ENCODE results near the gene SLC48A1. TPM values are rescaled to one million over a fixed set of nuclear protein-coding genes. Genes with fewer than 3 reads are reported as not detected.

Gene SLC48A1
- total RNA-seq, 1 experiment from 2014 or later: 20.0 TPM

DNA sequence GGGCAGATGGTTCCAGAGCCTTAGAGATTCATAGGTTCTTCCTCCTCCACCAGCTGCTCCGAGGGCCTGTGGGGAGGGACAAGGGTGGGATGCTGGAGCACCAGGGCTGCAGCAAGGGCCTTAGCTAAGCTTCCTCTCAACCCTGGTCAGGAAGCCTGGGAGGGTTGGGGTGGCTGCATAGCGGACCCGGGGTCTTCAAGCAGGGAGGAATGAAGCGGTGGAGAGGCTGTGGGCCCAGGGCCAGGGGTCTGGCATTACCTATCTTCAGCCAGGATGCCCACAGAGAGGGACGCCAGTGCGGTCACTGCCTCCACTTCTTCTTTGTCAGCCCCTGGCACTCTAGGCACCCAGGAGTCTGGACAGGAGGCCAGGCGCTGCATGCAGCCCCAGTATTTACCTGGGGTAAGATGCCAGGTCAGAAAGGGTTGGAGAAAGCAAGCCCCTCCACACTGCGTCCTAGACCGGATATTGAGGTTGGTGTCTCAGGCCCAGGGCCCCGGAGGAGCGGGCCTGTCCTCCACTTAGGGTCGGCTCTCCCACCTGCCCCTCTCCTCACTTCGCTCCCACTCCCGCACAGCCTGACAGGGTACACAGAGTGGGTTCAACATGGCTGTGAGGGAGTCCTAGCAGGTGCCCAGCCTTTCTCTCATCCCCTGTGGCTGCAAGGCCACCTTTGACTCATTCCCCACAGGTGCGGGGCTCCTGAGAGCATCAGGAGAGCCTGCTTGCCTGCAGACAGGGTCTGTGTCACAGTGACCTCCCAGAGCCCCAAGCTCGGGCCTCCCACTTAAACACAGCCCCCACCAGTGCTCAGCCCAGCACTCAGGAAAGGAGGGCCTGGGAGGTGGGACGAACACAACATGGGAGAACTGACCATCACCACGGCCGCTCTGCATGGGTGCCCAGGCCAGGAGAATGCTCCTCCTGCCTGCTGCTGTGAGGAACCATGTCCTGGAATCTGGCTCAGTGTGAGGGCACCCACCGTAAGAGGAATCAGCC is 11.1 kb downstream of the SLC48A1 start:
- ATAC-seq (no peak), DNase-seq (ENCODE audit: low read depth, low spot score) (no peak)
- H3K9ac ChIP-seq (ENCODE audit: low read length): no peak overlapping the region
- H3K27me3 ChIP-seq (ENCODE audit: insufficient read depth, low read length): no peaks in the 10 kb centered on the region
- peaks cover 24 to 28% of the 10 kb centered on the region in 2 experiments; a peak in 3 of 4 replicates for H3K36me3 ChIP-seq (ENCODE audit: control insufficient read depth in 1 of 2, insufficient read depth in 2 of 2, low read length in 2 of 2)
- BruUV-seq (replicated peaks): no TSS peak
- H3K4me3 ChIP-seq (replicated peaks in 1 of 2; ENCODE audit: low read depth in 1 of 2, low read length in 2 of 2): no peak overlapping the region
- ChIA-PET POLR2A (no interaction called here), CTCF (interaction anchor here (1.2 kb wide), 1 partner anchor 55 kb away, joined by 4 read pairs; no protein-coding TSS in a partner anchor), RAD21 (ENCODE audit: low non-redundant PET in 1 of 2, low total read pairs in 2 of 2, uncharacterized antibody in 2 of 2, unreplicated experiment in 2 of 2) (no interaction called here)
- no peaks in the 10 kb centered on the region for H3K79me2 ChIP-seq (ENCODE audit: insufficient read depth, low read length)
- TF ChIP-seq SP1 (IDR thresholded peaks at IDR 0.05; ENCODE audit: low read depth) (no peak), CEBPB (IDR thresholded peaks at IDR 0.05; ENCODE audit: low read depth) (no peak), EZH2phosphoT487 (IDR thresholded peaks at IDR 0.05; ENCODE audit: borderline replicate concordance) (no peak), POLR2AphosphoS5 (IDR thresholded peaks at IDR 0.05; ENCODE audit: low read depth, low read length) (no peak), ELF1 (IDR thresholded peaks at IDR 0.05; ENCODE audit: borderline replicate concordance, low read depth) (no peak), ATF3 (IDR thresholded peaks at IDR 0.05) (no peak), POLR2A (IDR thresholded peaks at IDR 0.05; ENCODE audit: borderline replicate concordance, extremely low read depth, insufficient read depth, insufficient read length) (no peak), TCF7L2 (IDR thresholded peaks at IDR 0.05; ENCODE audit: borderline replicate concordance, extremely low read depth, insufficient read depth, insufficient read length) (no peak), EGR1 (IDR thresholded peaks at IDR 0.05; ENCODE audit: low read depth) (no peak), CBX3 (IDR thresholded peaks at IDR 0.05; ENCODE audit: low read depth) (no peak), REST (IDR thresholded peaks at IDR 0.05; ENCODE audit: low read depth) (no peak)
- H3K4me1 ChIP-seq (ENCODE audit: control insufficient read depth in 1 of 2, insufficient read depth in 2 of 2, low read length in 2 of 2): no peaks in the 10 kb centered on the region
- no peaks in the 10 kb centered on the region for H4K20me1 ChIP-seq (ENCODE audit: insufficient read depth)
- H2AFZ ChIP-seq (ENCODE audit: low read depth, low read length, poor library complexity, severe bottlenecking): no peak overlapping the region
- intact Hi-C loops (cut with micrococcal nuclease): no loop called here
- no peaks in the 10 kb centered on the region for H3K9me3 ChIP-seq (ENCODE audit: control insufficient read depth in 1 of 2, insufficient read depth in 1 of 2, low read depth in 1 of 2, low read length in 2 of 2)
- no peaks in the 10 kb centered on the region for H3K9me2 ChIP-seq (ENCODE audit: insufficient read depth)
- no peak overlapping the region for H3K27ac ChIP-seq (ENCODE audit: low read depth, low read length)
- no peak overlapping the region for H3K4me2 ChIP-seq (ENCODE audit: low read length)
